HCT116 (cell line): ENCODE results near the gene RFX1. TPM values are rescaled to one million over a fixed set of nuclear protein-coding genes. Genes with fewer than 3 reads are reported as not detected.

Source experiments
- ATAC-seq: fragments of 200-7000 bp; cut with Tn5 transposase; 2 replicates; pipeline ENCODE4 v1.9.1; 2020; ENCODE audit warnings: mild to moderate bottlenecking, moderate library complexity
- BruUV-seq: library from RNA; stranded (reverse); fragments of 400-500 nt; replicated peaks from 2 replicates; lab custom pipeline; 2021; lab: Mats Ljungman, UMichigan
- CTCF ChIA-PET: fragments of 300-600 bp; sonication (Branson Sonifier 250); formaldehyde crosslinking; loops from one replicate; lab custom pipeline; 2021; ENCODE audit warnings: antibody characterized with exemption; lab: Charles Lee
- POLR2A ChIA-PET: fragments of 300-600, 350-600 bp; sonication (Branson Sonifier 250); formaldehyde crosslinking; loops from one replicate; lab custom pipeline; 2021; ENCODE audit warnings: antibody characterized with exemption; lab: Charles Lee
- RAD21 ChIA-PET, 2 experiments: fragments of 300-600 bp; sonication (Branson Sonifier 250); formaldehyde crosslinking; loops; one replicate each; lab custom pipeline; 2023; ENCODE audit warnings: low total read pairs in 2 of 2; ENCODE audit not compliant: uncharacterized antibody in 2 of 2, unreplicated experiment in 2 of 2, low non-redundant PET in 1 of 2; lab: Charles Lee
- DNase-seq: peaks from one replicate; pipeline ENCODE4 v3.0.0-alpha.2; 2010; ENCODE audit warnings: low read depth, low spot score
- H2AFZ ChIP-seq: fragments of 200-600 bp; shearing (Covaris generic), sonication (generic); 2 replicates; pipeline ENCODE4 v1.6.1; 2017; ENCODE audit warnings: low read depth, mixed run types, mixed read lengths, antibody characterized with exemption, low read length; ENCODE audit not compliant: poor library complexity, severe bottlenecking
- H3K27ac ChIP-seq: 2 replicates; pipeline ENCODE4 v1.5.1; 2012; ENCODE audit warnings: low read depth, low read length
- H3K27me3 ChIP-seq: fragments of 200-600 bp; sonication (generic); 2 replicates; pipeline ENCODE4 v1.6.1; 2016; ENCODE audit warnings: mixed run types, low read length, mixed read lengths; ENCODE audit not compliant: insufficient read depth
- H3K36me3 ChIP-seq, 2 experiments: fragments of 200-500 bp in 1 of 2; fragments of 200-600 bp in 1 of 2; sonication (Bioruptor generic) in 1 of 2; sonication (generic) in 1 of 2; 2 replicates each; pipeline versions ENCODE4 v1.5.1 to v1.6.1; 2014 to 2016; ENCODE audit warnings: low read length in 2 of 2, inconsistent platforms in 1 of 2, mixed read lengths in 1 of 2, mixed run types in 1 of 2; ENCODE audit not compliant: insufficient read depth in 2 of 2, control insufficient read depth in 1 of 2
- H3K4me1 ChIP-seq, 2 experiments: fragments of 200-600 bp in 1 of 2; sonication (generic) in 1 of 2; 2 replicates each; pipeline versions ENCODE4 v1.5.1 to v1.6.1; 2012 to 2017; ENCODE audit warnings: low read length in 2 of 2, inconsistent platforms in 1 of 2, mild to moderate bottlenecking in 1 of 2, mixed read lengths in 1 of 2, mixed run types in 1 of 2, moderate library complexity in 1 of 2; ENCODE audit not compliant: insufficient read depth in 2 of 2, control insufficient read depth in 1 of 2
- H3K4me2 ChIP-seq: fragments of 200-600 bp; sonication (generic); 2 replicates; pipeline ENCODE4 v1.6.1; 2017; ENCODE audit warnings: mixed run types, low read length, mixed read lengths
- H3K4me3 ChIP-seq, 2 experiments: fragments of 200-600 bp in 1 of 2; sonication (generic) in 1 of 2; replicated peaks in 1 of 2; 2 replicates each; pipeline ENCODE4 v1.5.1; 2011 to 2016; ENCODE audit warnings: low read length in 2 of 2, control low read depth in 1 of 2, low read depth in 1 of 2, mild to moderate bottlenecking in 1 of 2, mixed read lengths in 1 of 2, mixed run types in 1 of 2
- H3K79me2 ChIP-seq: fragments of 200-600 bp; sonication (generic); 2 replicates; pipeline ENCODE4 v1.6.1; 2017; ENCODE audit warnings: mild to moderate bottlenecking, mixed run types, low read length, moderate library complexity, mixed read lengths; ENCODE audit not compliant: insufficient read depth
- H3K9ac ChIP-seq: fragments of 200-600 bp; sonication (generic); 2 replicates; pipeline ENCODE4 v1.6.1; 2016; ENCODE audit warnings: low read length, mixed read lengths
- H3K9me2 ChIP-seq: fragments of 200-600 bp; sonication (generic), shearing (Covaris generic); 2 replicates; pipeline ENCODE4 v1.6.1; 2017; ENCODE audit warnings: mixed run types, mild to moderate bottlenecking, moderate library complexity; ENCODE audit not compliant: insufficient read depth
- H3K9me3 ChIP-seq, 2 experiments: fragments of 200-500 bp in 1 of 2; fragments of 200-600 bp in 1 of 2; sonication (Bioruptor generic) in 1 of 2; sonication (generic) in 1 of 2; 2 replicates each; pipeline ENCODE4 v1.6.1; 2014 to 2017; ENCODE audit warnings: low read length in 2 of 2, mixed read lengths in 2 of 2, inconsistent platforms in 1 of 2, low read depth in 1 of 2, mild to moderate bottlenecking in 1 of 2, mixed run types in 1 of 2, moderate library complexity in 1 of 2; ENCODE audit not compliant: control insufficient read depth in 1 of 2, insufficient read depth in 1 of 2
- H4K20me1 ChIP-seq: fragments of 200-600 bp; sonication (generic), shearing (Covaris generic); 2 replicates; pipeline ENCODE4 v1.6.1; 2017; ENCODE audit warnings: mixed run types, mild to moderate bottlenecking, moderate library complexity; ENCODE audit not compliant: insufficient read depth
- ATF3 ChIP-seq: IDR thresholded peaks from 2 replicates; pipeline ENCODE4 v1.6.1; 2012
- CEBPB ChIP-seq: IDR thresholded peaks from 2 replicates; pipeline ENCODE4 v1.6.1; 2012; ENCODE audit warnings: low read depth
- CTCF ChIP-seq, 3 experiments: fragments of 200-600 bp in 1 of 3; sonication (generic) in 1 of 3; IDR thresholded peaks in 2 of 3; conservative IDR thresholded peaks in 1 of 3; 2 replicates each; pipeline ENCODE4 v1.5.1; 2012 to 2017; ENCODE audit warnings: low read depth in 2 of 3, low read length in 2 of 3, antibody characterized with exemption in 1 of 3, borderline replicate concordance in 1 of 3, control low read depth in 1 of 3, mild to moderate bottlenecking in 1 of 3, mixed read lengths in 1 of 3, mixed run types in 1 of 3, moderate library complexity in 1 of 3; ENCODE audit not compliant: insufficient read depth in 1 of 3
- ELF1 ChIP-seq: IDR thresholded peaks from 2 replicates; pipeline ENCODE4 v1.6.1; 2012; ENCODE audit warnings: low read depth, borderline replicate concordance
- EZH2phosphoT487 ChIP-seq: fragments of 200-600 bp; IDR thresholded peaks from 2 replicates; pipeline ENCODE4 v1.6.1; 2018; ENCODE audit warnings: antibody characterized with exemption, borderline replicate concordance
- FOSL1 ChIP-seq: IDR thresholded peaks from 2 replicates; pipeline ENCODE4 v1.6.1; 2012; ENCODE audit warnings: low read depth
- MAX ChIP-seq: IDR thresholded peaks from 2 replicates; pipeline ENCODE4 v1.6.1; 2012
- POLR2A ChIP-seq: IDR thresholded peaks from 2 replicates; pipeline ENCODE4 v1.7.0; 2011; ENCODE audit warnings: borderline replicate concordance; ENCODE audit not compliant: insufficient read depth, insufficient read length; ENCODE audit errors: extremely low read depth
- POLR2AphosphoS5 ChIP-seq: IDR thresholded peaks from 2 replicates; pipeline ENCODE4 v1.6.1; 2011; ENCODE audit warnings: mild to moderate bottlenecking, low read depth, low read length, moderate library complexity
- RAD21 ChIP-seq: IDR thresholded peaks from 2 replicates; pipeline ENCODE4 v1.6.1; 2012; ENCODE audit warnings: low read depth, mild to moderate bottlenecking
- SIN3A ChIP-seq: IDR thresholded peaks from 2 replicates; pipeline ENCODE4 v1.6.1; 2012; ENCODE audit warnings: low read depth
- SP1 ChIP-seq: IDR thresholded peaks from 2 replicates; pipeline ENCODE4 v1.6.1; 2012; ENCODE audit warnings: low read depth
- SRF ChIP-seq: IDR thresholded peaks from 2 replicates; pipeline ENCODE4 v1.6.1; 2012; ENCODE audit warnings: low read depth
- TCF7L2 ChIP-seq: IDR thresholded peaks from 2 replicates; pipeline ENCODE4 v1.7.0; 2011; ENCODE audit warnings: borderline replicate concordance, inconsistent platforms; ENCODE audit not compliant: insufficient read depth, insufficient read length; ENCODE audit errors: extremely low read depth
- YY1 ChIP-seq: IDR thresholded peaks from 2 replicates; pipeline ENCODE4 v1.6.1; 2011; ENCODE audit warnings: low read length, low read depth, moderate library complexity, mild to moderate bottlenecking; ENCODE audit not compliant: insufficient replicate concordance; ENCODE audit errors: extremely low read depth
- ZFX ChIP-seq: fragments of 450-650 bp; IDR thresholded peaks from 2 replicates; pipeline ENCODE4 v1.6.1; 2017
- ZNF274 ChIP-seq: fragments of 200-500 bp; sonication (Bioruptor generic); IDR thresholded peaks from 2 replicates; pipeline ENCODE4 v1.6.1; 2014; ENCODE audit warnings: mild to moderate bottlenecking, low read depth, low read length, inconsistent platforms
- intact Hi-C: fragments of 100-400 bp; cut with micrococcal nuclease; formaldehyde crosslinking; loops from 2 replicates; pipeline ENCODE4 v1.10.0; 2022
- total RNA-seq: library from RNA; stranded (reverse); gene quantifications from one replicate; pipeline ENCODE4 v1.2.1, GENCODE V29; 2021; ENCODE audit not compliant: unreplicated experiment

RFX1 gene
- total RNA-seq, 1 experiment from 2014 or later, result 16.3 TPM

- Histone ChIP-seq H3K9me3 (no peaks in the 10 kb centered on the region), H3K4me2 (no peak overlapping the region), H3K9ac (no peak overlapping the region), H3K79me2 (no peaks in the 10 kb centered on the region), H3K4me3 (no peak overlapping the region), H4K20me1 (no peaks in the 10 kb centered on the region), H2AFZ (no peak overlapping the region), H3K4me1 (peaks cover 0 to 6% of the 10 kb centered on the region in 2 experiments; a peak in 1 of 4 replicates), H3K27me3 (no peaks in the 10 kb centered on the region), H3K36me3 (peaks cover 0 to 6% of the 10 kb centered on the region in 2 experiments; a peak in 2 of 4 replicates), H3K9me2 (no peaks in the 10 kb centered on the region), H3K27ac (no peak overlapping the region)
- DNase-seq (no peak), ATAC-seq (no peak)
- no peak for TF ChIP-seq SIN3A
- TF ChIP-seq SRF, result no peak
- TF ChIP-seq TCF7L2, result no peak
- TF ChIP-seq FOSL1, result no peak
- TF ChIP-seq ZNF274, result no peak
- no peak for TF ChIP-seq YY1
- TF ChIP-seq ELF1, result no peak
- TF ChIP-seq POLR2A, result no peak
- no peak for TF ChIP-seq CTCF (IDR thresholded peaks at IDR 0.05 in 2 of 3, conservative IDR thresholded peaks at IDR 0.05 in 1 of 3; ENCODE audit: borderline replicate concordance in 1 of 3, insufficient read depth in 1 of 3, low read depth in 2 of 3, low read length in 2 of 3)
- no peak for TF ChIP-seq EZH2phosphoT487
- TF ChIP-seq ATF3, result no peak
- no peak for TF ChIP-seq RAD21
- no peak for TF ChIP-seq ZFX
- TF ChIP-seq SP1, result no peak
- no peak for TF ChIP-seq MAX
- no peak for TF ChIP-seq POLR2AphosphoS5
- TF ChIP-seq CEBPB, result no peak
- RAD21 ChIA-PET, result no interaction called here
- TSS peak; percentile 91 for BruUV-seq
- POLR2A ChIA-PET, result interaction anchor here (0.6 kb wide), 1 partner anchor 29 kb away, joined by 3 read pairs; no protein-coding TSS in a partner anchor
- intact Hi-C loops, result no loop called here
- CTCF ChIA-PET, result interaction anchor here (1.2 kb wide), 1 partner anchor 10 kb away, joined by 7 read pairs; no protein-coding TSS in a partner anchor
These were observed 46.4 kb upstream of the RFX1 start for GRCh38 chr19:14052470-14052869.
